ENCODE data around the gene HSPB3. TPM values are rescaled to one million over a fixed set of nuclear protein-coding genes. Genes with fewer than 3 reads are reported as not detected.

The HSPB3 gene
- not detected for total RNA-seq

GRCh38 chr5:54455413-54456157 is at the start of gene HSPB3:
Gene HSPB3, plus strand, starts transcription at chr5:54455699. Its CDS starts 91 bp downstream, at chr5:54455790.

Other genes with a start within 250 kb of the HSPB3 start
- gene ARL15, start 145.1 kb upstream of the HSPB3 start, total RNA-seq: 59.3 TPM
- 22.6 TPM for gene SNX18, start 62.1 kb downstream of the HSPB3 start, total RNA-seq

Measured in diencephalon (tissue), 1 donor.